GM12875 (cell line): ENCODE data around the gene CIAO1.

Experiments used
- H3K4me3 ChIP-seq: one replicate; pipeline ENCODE4 v1.5.1; 2011; ENCODE audit warnings: low read depth, low read length, control low read depth
- CTCF ChIP-seq: IDR thresholded peaks from 2 replicates; pipeline ENCODE4 v1.5.1; 2011; ENCODE audit warnings: low read depth, mild to moderate bottlenecking, control low read depth, inconsistent platforms, low read length, moderate library complexity, borderline replicate concordance; ENCODE audit not compliant: insufficient read depth

Gene CIAO1

GRCh38 chr2:96320326-96320725 is 54.3 kb downstream of the CIAO1 start:
- peak overlapping the region; percentile 83 for H3K4me3 ChIP-seq
- TF ChIP-seq CTCF = no peak

GRCh38 chr2:96320728-96321622 is 55.0 kb downstream of the CIAO1 start:
- peak overlapping the region; percentile 83 for H3K4me3 ChIP-seq
- TF ChIP-seq CTCF = no peak
